Peyer's patch (tissue), 4 donors: Measurements from ENCODE around the gene MYRFL. TPM values are rescaled to one million over a fixed set of nuclear protein-coding genes. Genes with fewer than 3 reads are reported as not detected.
"Not testable (repeated sequence)": the region's sequence is repeated elsewhere in the genome, so short reads cannot be mapped to it uniquely, and the experiment has no call there.

Experiments
- DNase-seq, 3 donors: peaks; one replicate each; pipeline ENCODE4 v3.0.0-alpha.2; 2017 to 2019
- H3K27ac ChIP-seq, 4 donors: fragments of 200-600 bp; sonication (generic); one replicate each; pipeline ENCODE4 v1.5.1; 2016 to 2019
- H3K27me3 ChIP-seq, 2 donors: fragments of 200-600 bp; sonication (generic); one replicate each; pipeline ENCODE4 v1.5.1; 2019
- H3K36me3 ChIP-seq, 3 donors: fragments of 200-600 bp; sonication (generic); one replicate each; pipeline ENCODE4 v1.5.1; 2016 to 2019
- H3K4me1 ChIP-seq, 4 donors: fragments of 200-600 bp; sonication (generic); one replicate each; pipeline ENCODE4 v1.5.1; 2016 to 2019
- H3K4me3 ChIP-seq, 4 donors: fragments of 200-600 bp; sonication (generic); 1 replicate in 3 of 4; 2 replicates in 1 of 4; pipeline ENCODE4 v1.5.1; 2016 to 2019; ENCODE audit warnings: mild to moderate bottlenecking in 1 of 4
- H3K9me3 ChIP-seq, 4 donors: fragments of 200-600 bp; sonication (generic); one replicate each; pipeline ENCODE4 v1.5.1; 2016 to 2019; ENCODE audit warnings: mild to moderate bottlenecking in 1 of 4
- POLR2A ChIP-seq, 2 donors: fragments of 450-650 bp; IDR thresholded peaks; one replicate each; pipeline ENCODE4 v1.5.1; 2017; ENCODE audit warnings: antibody characterized with exemption in 2 of 2, mild to moderate bottlenecking in 2 of 2, moderate library complexity in 2 of 2
- total RNA-seq, 4 donors: library from RNA; depleted of rRNA; stranded (reverse); fragments of >200 nt; gene quantifications; one replicate each; pipeline ENCODE4 v1.1.0, GENCODE V29; 2016
- TF ChIP-seq, protein P1 (sequence below), 6 experiments: fragments of 450-650 bp in 4 of 6; fragments of 200-600 bp in 2 of 6; sonication (generic) in 1 of 6; IDR thresholded peaks; one replicate each; pipeline ENCODE4 v1.5.1; 2017 to 2019; ENCODE audit warnings: antibody characterized with exemption in 6 of 6, mild to moderate bottlenecking in 3 of 6, moderate library complexity in 1 of 6

MYRFL gene
- total RNA-seq, 4 donors from 2014 or later: 12.4 to 60.1 (median 54.5) TPM

GRCh38 chr12:69993433-69993832 is 168.4 kb downstream of the MYRFL start:
- no peak overlapping the region for H3K4me3 ChIP-seq
- no peaks in the 10 kb centered on the region for H3K27me3 ChIP-seq
- H3K4me1 ChIP-seq: peaks cover 0 to 8% (median 0%) of the 10 kb centered on the region in 4 donors
- no peak for DNase-seq
- H3K27ac ChIP-seq: peak overlapping the region in 1 of 4 donors; percentile 64
- TF ChIP-seq POLR2A (IDR thresholded peaks at IDR 0.05): no peak
- TF ChIP-seq, protein P1, sequence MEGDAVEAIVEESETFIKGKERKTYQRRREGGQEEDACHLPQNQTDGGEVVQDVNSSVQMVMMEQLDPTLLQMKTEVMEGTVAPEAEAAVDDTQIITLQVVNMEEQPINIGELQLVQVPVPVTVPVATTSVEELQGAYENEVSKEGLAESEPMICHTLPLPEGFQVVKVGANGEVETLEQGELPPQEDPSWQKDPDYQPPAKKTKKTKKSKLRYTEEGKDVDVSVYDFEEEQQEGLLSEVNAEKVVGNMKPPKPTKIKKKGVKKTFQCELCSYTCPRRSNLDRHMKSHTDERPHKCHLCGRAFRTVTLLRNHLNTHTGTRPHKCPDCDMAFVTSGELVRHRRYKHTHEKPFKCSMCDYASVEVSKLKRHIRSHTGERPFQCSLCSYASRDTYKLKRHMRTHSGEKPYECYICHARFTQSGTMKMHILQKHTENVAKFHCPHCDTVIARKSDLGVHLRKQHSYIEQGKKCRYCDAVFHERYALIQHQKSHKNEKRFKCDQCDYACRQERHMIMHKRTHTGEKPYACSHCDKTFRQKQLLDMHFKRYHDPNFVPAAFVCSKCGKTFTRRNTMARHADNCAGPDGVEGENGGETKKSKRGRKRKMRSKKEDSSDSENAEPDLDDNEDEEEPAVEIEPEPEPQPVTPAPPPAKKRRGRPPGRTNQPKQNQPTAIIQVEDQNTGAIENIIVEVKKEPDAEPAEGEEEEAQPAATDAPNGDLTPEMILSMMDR (IDR thresholded peaks at IDR 0.05): no peak
- H3K36me3 ChIP-seq: no peaks in the 10 kb centered on the region
- no peaks in the 10 kb centered on the region for H3K9me3 ChIP-seq

DNA sequence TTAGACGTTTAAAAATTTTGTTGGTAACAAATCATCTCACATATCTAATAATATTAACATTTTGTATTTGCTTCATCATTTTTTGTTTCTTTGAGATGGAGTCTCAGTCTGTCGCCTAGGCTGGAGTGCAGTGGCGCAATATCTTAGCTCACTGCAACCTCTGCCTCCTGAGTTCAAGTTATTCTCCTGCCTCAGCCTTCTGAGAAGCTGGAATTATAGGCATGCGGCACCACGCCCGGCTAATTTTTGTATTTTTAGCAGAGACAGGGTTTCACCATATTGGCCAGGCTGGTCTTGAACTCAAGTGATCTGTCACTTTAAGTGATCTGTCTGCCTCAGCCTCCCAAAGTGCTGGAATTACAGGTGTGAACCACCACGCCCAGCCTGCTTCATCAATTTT is 169.1 kb downstream of the MYRFL start:
- H3K4me1 ChIP-seq, DNase-seq, H3K27me3 ChIP-seq, H3K36me3 ChIP-seq, H3K4me3 ChIP-seq, H3K9me3 ChIP-seq: not testable (repeated sequence)
- H3K27ac ChIP-seq: peak overlapping the region in 2 of 4 donors; percentile 40 to 64

- H3K9me3 ChIP-seq: no peaks in the 10 kb centered on the region
- no peak overlapping the region for H3K27ac ChIP-seq
- peaks cover 0 to 14% (median 0%) of the 10 kb centered on the region in 4 donors for H3K4me1 ChIP-seq
- no peak overlapping the region for H3K4me3 ChIP-seq
- H3K27me3 ChIP-seq: no peaks in the 10 kb centered on the region
- H3K36me3 ChIP-seq: no peaks in the 10 kb centered on the region
- DNase-seq: peak in 1 of 3 donors; percentile 76
- TF ChIP-seq, protein P1 (IDR thresholded peaks at IDR 0.05): no peak
- no peak for TF ChIP-seq POLR2A (IDR thresholded peaks at IDR 0.05)
Observed at GRCh38 chr12:69994724-69995173, 169.7 kb downstream of the MYRFL start.

DNA sequence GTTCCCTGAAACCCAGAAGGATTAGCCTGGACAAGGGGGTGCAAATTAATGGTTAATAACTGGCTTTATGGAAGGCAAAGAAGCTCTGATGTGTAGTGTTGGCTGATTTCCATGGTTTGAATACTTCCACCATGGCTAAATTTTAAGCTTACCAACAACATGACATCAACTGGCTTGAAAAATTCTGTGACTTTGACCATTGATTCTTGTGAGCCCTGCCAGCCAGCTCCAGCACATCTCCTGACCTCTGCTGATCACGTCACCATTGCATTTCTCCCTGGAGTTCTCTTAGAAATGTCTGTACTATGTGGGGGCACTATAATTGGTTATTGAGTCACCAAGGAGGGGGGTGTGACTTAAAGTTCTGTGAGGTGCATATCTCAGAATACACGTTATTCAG is 171.2 kb downstream of the MYRFL start:
- Histone ChIP-seq H3K9me3 (no peaks in the 10 kb centered on the region), H3K27ac (no peak overlapping the region), H3K27me3 (no peaks in the 10 kb centered on the region), H3K36me3 (no peaks in the 10 kb centered on the region), H3K4me1 (peaks cover 0 to 14% (median 0%) of the 10 kb centered on the region in 4 donors), H3K4me3 (no peak overlapping the region)
- DNase-seq: no peak
- TF ChIP-seq POLR2A (IDR thresholded peaks at IDR 0.05): no peak
- TF ChIP-seq, protein P1 (IDR thresholded peaks at IDR 0.05): no peak

GRCh38 chr12:69996722-69997121 is 171.7 kb downstream of the MYRFL start:
- Histone ChIP-seq H3K27ac (no peak overlapping the region), H3K4me1 (peaks cover 0 to 14% (median 0%) of the 10 kb centered on the region in 4 donors), H3K27me3 (no peaks in the 10 kb centered on the region), H3K9me3 (no peaks in the 10 kb centered on the region), H3K4me3 (no peak overlapping the region), H3K36me3 (no peaks in the 10 kb centered on the region)
- DNase-seq: no peak
- TF ChIP-seq, protein P1 (IDR thresholded peaks at IDR 0.05): no peak
- no peak for TF ChIP-seq POLR2A (IDR thresholded peaks at IDR 0.05)

GRCh38 chr12:69998011-69998410 is 173.0 kb downstream of the MYRFL start:
- TF ChIP-seq POLR2A (IDR thresholded peaks at IDR 0.05): no peak
- TF ChIP-seq, protein P1 (IDR thresholded peaks at IDR 0.05): no peak
- Histone ChIP-seq H3K27ac (no peak overlapping the region), H3K9me3 (no peaks in the 10 kb centered on the region), H3K36me3 (no peaks in the 10 kb centered on the region), H3K4me3 (no peak overlapping the region), H3K4me1 (peaks cover 0 to 14% (median 0%) of the 10 kb centered on the region in 4 donors), H3K27me3 (no peaks in the 10 kb centered on the region)
- DNase-seq: no peak
